Activated effector memory CD4-positive, alpha-beta T cell treated with Interleukin-2 at 50 U/mL for 16 hours (primary cell): ENCODE results near the gene COL9A2.

Experiments used
- DNase-seq: peaks from one replicate; pipeline ENCODE4 v3.0.0-alpha.2; 2020

The COL9A2 gene

GRCh38 chr1:40256401-40257084, 60.5 kb downstream of the COL9A2 start:
- no peak for DNase-seq

GRCh38 chr1:40255231-40255630, 61.9 kb downstream of the COL9A2 start:
- DNase-seq: no peak

DNA sequence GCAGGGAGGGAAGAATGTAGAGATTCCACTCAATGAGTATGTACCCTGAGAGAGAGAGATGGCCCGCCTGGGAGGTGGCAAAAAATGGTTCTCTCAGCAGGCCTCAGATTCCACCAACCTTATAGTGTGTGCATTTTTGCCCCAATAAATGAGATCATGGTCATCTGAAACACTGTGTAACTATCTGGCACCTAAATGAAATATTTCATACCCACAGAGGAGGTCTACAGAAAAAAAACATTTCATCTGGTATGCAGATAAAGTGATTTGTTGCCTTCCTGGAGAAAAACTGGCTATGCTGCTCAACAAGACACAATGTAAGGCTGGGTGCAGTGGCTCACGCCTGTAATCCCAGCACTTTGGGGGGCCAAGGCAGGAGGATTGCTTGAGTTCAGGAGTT, 64.5 kb downstream of the COL9A2 start:
- DNase-seq: no peak

- no peak for DNase-seq
Observed at GRCh38 chr1:40251456-40251855, 65.6 kb downstream of the COL9A2 start.
